Activated T-helper 1 cell treated with anti-CD3 and anti-CD28 coated beads, Interleukin-12 subunit alpha, Interleukin-12 subunit beta, Interleukin-2, Interleukin-4 antibody, amounts not matched to agents 30 ng/mL and 10 ng/mL and 1 ng/mL, durations not matched to agents 14 hours and 24 hours and 36 hours (primary cell): ENCODE data around the gene GRPEL2. TPM values are rescaled to one million over a fixed set of nuclear protein-coding genes. Genes with fewer than 3 reads are reported as not detected.

Experiments
- DNase-seq: peaks from one replicate; pipeline ENCODE4 v3.0.0; 2021; ENCODE audit warnings: low spot score
- H3K27ac Mint-ChIP-seq: one replicate; pipeline ENCODE4 v1.8.0; 2021; ENCODE audit warnings: mild to moderate bottlenecking, mixed read lengths
- H3K27me3 Mint-ChIP-seq: one replicate; pipeline ENCODE4 v1.8.0; 2022; ENCODE audit warnings: mild to moderate bottlenecking, moderate library complexity, mixed read lengths; ENCODE audit not compliant: insufficient read depth
- H3K36me3 Mint-ChIP-seq: one replicate; pipeline ENCODE4 v1.8.0; 2021; ENCODE audit warnings: low read depth, mixed read lengths
- H3K4me1 Mint-ChIP-seq: one replicate; pipeline ENCODE4 v1.8.0; 2021; ENCODE audit warnings: low read depth, mixed read lengths
- H3K4me3 Mint-ChIP-seq: one replicate; pipeline ENCODE4 v1.8.0; 2021; ENCODE audit warnings: mild to moderate bottlenecking, moderate library complexity, mixed read lengths
- H3K9me3 Mint-ChIP-seq: one replicate; pipeline ENCODE4 v1.8.0; 2021; ENCODE audit warnings: mixed read lengths
- intact Hi-C: fragments of 100-400 bp; cut with micrococcal nuclease; formaldehyde crosslinking; loops from one replicate; pipeline ENCODE4 v1.15.1; 2024
- total RNA-seq: library from RNA; stranded (reverse); gene quantifications from 2 replicates; pipeline ENCODE4 v1.2.3, GENCODE V29; 2022

GRPEL2 gene
- total RNA-seq, 1 donor from 2014 or later, result 30.4 TPM

DNA sequence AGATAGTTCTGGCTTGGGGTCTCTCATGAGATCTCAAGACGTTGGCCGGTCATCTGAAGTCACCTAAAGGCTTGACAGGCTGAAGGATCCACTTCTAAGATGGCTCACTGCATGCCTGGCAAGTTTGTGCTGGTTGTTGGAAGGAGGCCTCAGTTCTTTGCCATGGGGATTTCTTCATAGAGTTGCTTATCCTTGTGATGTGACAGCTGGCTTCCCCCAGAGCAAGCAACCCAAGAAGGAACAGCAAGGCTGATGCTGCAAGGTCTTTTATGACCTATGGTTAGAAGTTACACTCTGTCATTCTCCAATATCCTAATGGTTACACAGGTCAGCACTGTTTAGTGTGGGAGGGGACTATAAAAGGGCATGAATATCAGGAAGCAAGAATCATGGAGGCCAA lies 20.7 kb upstream of the GRPEL2 start:
- no peaks in the 10 kb centered on the region for H3K9me3 Mint-ChIP-seq
- no peak overlapping the region for H3K4me3 Mint-ChIP-seq
- H3K36me3 Mint-ChIP-seq, result no peaks in the 10 kb centered on the region
- DNase-seq, result no peak
- H3K4me1 Mint-ChIP-seq, result no peaks in the 10 kb centered on the region
- no peak overlapping the region for H3K27ac Mint-ChIP-seq
- H3K27me3 Mint-ChIP-seq, result no peaks in the 10 kb centered on the region
- intact Hi-C loops, result no loop called here

DNA sequence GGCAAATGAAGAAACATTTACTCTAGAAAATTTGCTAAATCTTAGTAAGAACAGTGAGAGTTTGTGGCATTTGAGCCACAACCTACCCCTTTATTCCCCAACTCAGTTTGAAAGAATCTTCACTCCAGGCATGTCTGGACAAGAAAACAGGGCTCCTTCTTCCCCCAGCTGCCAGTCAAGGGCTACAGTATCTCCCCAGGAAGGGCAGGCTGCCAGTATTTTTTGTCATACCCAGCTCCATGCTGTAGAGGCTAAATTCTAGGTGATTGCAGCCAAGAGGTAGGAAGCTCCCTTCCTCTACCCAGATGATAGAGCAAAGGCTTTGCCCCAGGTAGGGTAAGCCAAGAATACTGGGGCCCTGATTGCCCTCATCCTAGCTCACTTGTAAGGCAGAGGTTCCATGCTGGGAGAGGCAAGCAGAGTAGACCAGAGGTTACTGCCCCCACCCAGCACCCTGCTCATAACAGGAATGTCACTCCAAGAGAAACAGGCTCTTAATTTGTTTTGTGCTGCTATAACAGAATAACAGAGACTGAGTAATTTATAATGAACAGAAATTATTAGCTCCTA lies 20.0 kb upstream of the GRPEL2 start:
- no peaks in the 10 kb centered on the region for H3K36me3 Mint-ChIP-seq
- no peak overlapping the region for H3K4me3 Mint-ChIP-seq
- DNase-seq, result no peak
- intact Hi-C loops, result no loop called here
- no peaks in the 10 kb centered on the region for H3K27me3 Mint-ChIP-seq
- H3K9me3 Mint-ChIP-seq, result no peaks in the 10 kb centered on the region
- H3K27ac Mint-ChIP-seq, result no peak overlapping the region
- no peaks in the 10 kb centered on the region for H3K4me1 Mint-ChIP-seq

DNA sequence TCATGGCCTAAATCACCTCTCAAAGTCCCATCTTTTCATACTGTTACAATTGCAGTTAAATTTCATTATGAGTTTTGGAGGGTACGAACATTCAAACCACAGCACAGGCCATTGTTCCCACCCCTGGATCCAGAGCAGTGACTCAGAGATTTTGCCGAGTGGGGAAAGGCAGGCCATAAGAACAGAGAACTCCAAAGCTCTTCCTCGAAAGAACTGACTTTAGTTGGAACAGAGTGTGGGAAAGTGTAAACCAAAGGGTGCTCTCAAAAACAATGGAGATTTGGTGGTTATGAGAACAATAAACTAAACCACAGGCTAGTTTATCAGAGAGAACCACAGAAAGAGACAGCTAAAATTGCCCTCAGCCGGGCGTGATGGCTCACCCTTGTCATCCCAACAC lies 19.4 kb upstream of the GRPEL2 start:
- Mint-ChIP-seq H3K9me3 (no peaks in the 10 kb centered on the region), H3K4me3 (no peak overlapping the region), H3K27ac (no peak overlapping the region), H3K4me1 (no peaks in the 10 kb centered on the region), H3K36me3 (no peaks in the 10 kb centered on the region), H3K27me3 (peaks cover 2% of the 10 kb centered on the region)
- DNase-seq, result no peak
- intact Hi-C loops, result no loop called here

DNA sequence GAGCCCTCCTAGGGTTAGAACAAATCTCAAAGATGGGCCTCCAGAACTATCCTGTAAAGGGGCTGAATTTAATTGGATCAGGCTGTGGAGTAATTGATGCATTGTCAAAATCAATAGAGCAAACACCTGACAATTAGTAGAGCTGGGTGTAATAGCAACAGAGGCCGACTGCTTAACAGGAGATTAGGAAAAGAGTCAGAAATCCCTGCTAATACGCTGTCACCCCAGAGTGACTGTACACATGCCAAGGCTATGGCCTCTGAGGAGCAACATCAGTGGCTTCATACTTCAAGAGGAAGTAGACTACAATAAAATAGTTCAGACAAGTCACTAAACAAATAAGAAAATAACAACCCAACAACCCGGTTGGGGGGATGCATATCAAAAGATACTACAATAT lies 18.7 kb upstream of the GRPEL2 start:
- peaks cover 2% of the 10 kb centered on the region for H3K27me3 Mint-ChIP-seq
- no peak for DNase-seq
- H3K36me3 Mint-ChIP-seq, result no peaks in the 10 kb centered on the region
- no peak overlapping the region for H3K27ac Mint-ChIP-seq
- no peaks in the 10 kb centered on the region for H3K4me1 Mint-ChIP-seq
- no peak overlapping the region for H3K4me3 Mint-ChIP-seq
- intact Hi-C loops, result no loop called here
- no peaks in the 10 kb centered on the region for H3K9me3 Mint-ChIP-seq

DNA sequence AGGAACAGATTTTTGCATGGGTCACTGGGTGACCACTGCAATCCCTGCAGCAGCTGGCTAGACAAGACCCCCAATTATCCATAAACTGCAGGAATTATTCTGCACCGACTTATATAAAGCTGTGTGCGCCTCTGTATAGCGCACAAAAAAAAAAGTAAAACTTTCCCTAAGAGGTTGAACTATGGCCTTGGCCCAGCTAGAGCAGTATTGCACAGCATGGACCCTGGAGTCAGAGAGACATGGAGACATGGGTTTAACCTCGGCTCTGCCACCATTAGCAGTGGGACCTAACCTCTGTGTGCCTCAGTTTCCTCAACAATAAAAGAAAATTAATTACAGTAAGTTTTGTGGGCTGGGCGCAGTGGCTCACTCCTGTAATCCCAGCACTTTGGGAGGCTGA lies 17.1 kb upstream of the GRPEL2 start:
- H3K4me3 Mint-ChIP-seq, result no peak overlapping the region
- peaks cover 2% of the 10 kb centered on the region for H3K27me3 Mint-ChIP-seq
- H3K4me1 Mint-ChIP-seq, result no peaks in the 10 kb centered on the region
- no peak for DNase-seq
- no peaks in the 10 kb centered on the region for H3K36me3 Mint-ChIP-seq
- intact Hi-C loops, result no loop called here
- no peaks in the 10 kb centered on the region for H3K9me3 Mint-ChIP-seq
- no peak overlapping the region for H3K27ac Mint-ChIP-seq

DNA sequence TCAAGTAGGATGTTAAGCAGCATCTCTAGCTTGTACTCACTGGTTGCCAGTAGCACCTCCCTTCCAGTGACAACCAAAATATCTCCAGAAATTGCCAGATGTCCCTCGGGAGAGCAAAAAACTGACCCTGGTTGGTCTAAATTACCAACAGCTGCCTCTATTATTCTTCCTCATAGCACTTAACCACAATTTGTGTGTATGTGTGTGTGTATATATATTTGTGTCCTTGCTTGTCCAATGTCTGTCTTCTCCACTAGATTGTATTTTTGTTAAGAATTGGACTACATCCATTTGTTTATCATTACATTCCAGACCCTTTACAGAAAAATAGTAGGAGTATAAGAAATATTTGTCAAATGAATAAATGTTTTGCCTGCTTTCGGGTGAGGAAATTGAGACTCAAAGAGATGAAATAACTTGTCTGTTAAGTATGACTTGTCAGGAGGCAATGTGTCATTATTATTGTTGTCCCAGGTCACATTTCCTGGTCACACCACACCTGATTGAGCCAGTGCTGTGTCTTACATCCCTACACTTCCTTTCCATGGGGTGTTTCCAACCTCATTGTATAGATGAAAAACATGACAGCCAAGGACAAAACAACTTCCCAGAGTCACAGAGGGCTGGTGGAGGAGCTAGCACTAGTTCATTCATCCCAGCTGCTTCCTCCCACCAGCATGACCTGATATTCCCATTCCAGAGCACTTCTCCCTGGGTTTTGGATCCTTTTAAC lies 11.4 kb upstream of the GRPEL2 start:
- Mint-ChIP-seq H3K9me3 (no peaks in the 10 kb centered on the region), H3K4me3 (no peak overlapping the region), H3K36me3 (no peaks in the 10 kb centered on the region), H3K4me1 (no peaks in the 10 kb centered on the region), H3K27ac (no peak overlapping the region), H3K27me3 (peaks cover 20% of the 10 kb centered on the region)
- intact Hi-C loops, result no loop called here
- DNase-seq, result no peak

DNA sequence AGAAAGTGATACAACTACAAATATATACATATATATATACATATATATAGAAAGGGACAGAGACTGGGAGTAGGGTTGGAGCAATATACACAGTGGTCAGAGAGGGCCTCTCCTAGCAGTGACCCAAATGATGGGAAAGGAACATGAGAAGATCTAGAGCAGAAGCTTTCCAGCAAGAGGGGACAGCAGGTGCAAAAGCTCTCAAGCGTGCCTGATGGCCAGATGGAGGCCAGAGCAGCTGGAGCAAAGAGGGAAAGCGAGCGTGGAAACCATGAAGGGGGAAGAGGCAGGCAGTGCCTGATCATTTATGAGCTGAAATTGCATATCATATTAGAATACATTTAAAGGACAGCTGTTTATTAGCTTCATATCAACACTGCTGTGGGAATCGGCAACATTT lies 7.6 kb upstream of the GRPEL2 start:
- intact Hi-C loops, result no loop called here

DNA sequence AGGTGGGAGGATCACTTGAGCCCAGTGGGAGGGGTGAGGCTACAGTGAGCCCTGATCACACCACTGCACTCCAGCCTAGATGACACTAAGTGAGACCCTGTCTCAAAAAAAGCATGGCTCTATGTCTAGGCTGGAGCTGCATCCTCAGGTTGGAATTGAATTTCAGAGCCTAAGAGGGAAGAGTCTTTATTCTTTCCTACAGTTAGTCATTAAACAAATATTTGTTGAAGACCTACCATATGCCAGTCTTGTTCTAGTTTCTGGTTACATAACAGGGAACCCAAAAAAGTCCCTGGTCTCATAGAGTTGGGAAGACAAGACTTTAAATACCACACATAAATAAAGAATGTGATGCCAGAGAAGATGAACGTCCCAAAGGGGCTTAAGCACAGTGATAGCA lies 6.9 kb upstream of the GRPEL2 start:
- Mint-ChIP-seq H3K4me3 (no peak overlapping the region), H3K36me3 (no peaks in the 10 kb centered on the region), H3K27me3 (peaks cover 18% of the 10 kb centered on the region), H3K4me1 (no peaks in the 10 kb centered on the region), H3K27ac (peak overlapping the region; percentile 11), H3K9me3 (no peaks in the 10 kb centered on the region)
- intact Hi-C loops, result no loop called here
- no peak for DNase-seq

More for the DNA sequence above, 7.6 kb upstream of the GRPEL2 start:
- Mint-ChIP-seq H3K4me3 (no peak overlapping the region), H3K36me3 (no peaks in the 10 kb centered on the region), H3K27me3 (peaks cover 18% of the 10 kb centered on the region), H3K9me3 (no peaks in the 10 kb centered on the region), H3K4me1 (no peaks in the 10 kb centered on the region), H3K27ac (no peak overlapping the region)
- DNase-seq, result no peak

DNA sequence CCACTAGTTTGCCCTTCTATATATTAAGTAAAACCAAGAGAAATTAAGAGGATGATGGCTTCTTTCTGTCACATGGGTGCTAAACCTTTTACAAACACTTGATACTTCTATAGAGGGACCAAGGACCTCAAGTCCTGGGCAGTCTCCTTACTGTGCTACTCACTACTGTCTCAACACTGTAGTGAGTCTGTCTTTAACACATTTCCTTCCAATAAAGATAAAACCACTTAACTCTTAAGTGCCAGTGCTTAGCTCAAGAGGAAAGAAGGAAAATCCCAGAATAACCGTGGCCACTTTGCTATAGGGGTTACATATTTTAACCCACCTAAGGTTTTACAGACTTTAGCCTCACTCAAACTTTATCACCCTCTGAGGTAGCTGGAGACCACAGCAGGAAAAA lies 4.4 kb upstream of the GRPEL2 start:
- Mint-ChIP-seq H3K27ac (no peak overlapping the region), H3K27me3 (peaks cover 16% of the 10 kb centered on the region), H3K9me3 (no peaks in the 10 kb centered on the region), H3K4me1 (peaks cover 13% of the 10 kb centered on the region), H3K4me3 (no peak overlapping the region), H3K36me3 (peaks cover 4% of the 10 kb centered on the region)
- DNase-seq, result no peak
- intact Hi-C loops, result loop anchor here (10.0 kb wide), 3 partner anchors 516 to 1156 kb away; partner anchors contain the start of gene ADRB2

DNA sequence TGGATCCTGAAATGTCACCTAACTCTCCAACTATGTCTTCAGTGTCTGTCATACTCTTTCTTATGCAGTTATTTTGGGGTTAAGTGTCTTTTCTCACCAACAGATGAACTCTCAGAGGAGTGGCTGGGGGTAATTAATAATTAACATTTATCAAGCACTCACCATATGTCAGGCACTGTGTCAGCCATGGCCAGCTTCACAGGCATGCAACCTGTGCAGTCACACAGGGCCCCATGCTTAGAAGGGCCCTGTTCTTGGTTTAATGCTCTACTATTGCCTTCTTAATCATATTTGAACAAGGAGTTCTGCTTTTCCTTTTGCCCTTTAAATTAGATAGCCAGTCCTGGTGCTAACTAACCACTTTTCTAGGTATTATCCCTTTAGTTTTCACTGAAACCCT lies 3.4 kb upstream of the GRPEL2 start:
- no peak for DNase-seq
- peaks cover 4% of the 10 kb centered on the region for H3K36me3 Mint-ChIP-seq
- intact Hi-C loops, result loop anchor here (10.0 kb wide), 3 partner anchors 517 to 1157 kb away; partner anchors contain the start of gene ADRB2
- no peaks in the 10 kb centered on the region for H3K9me3 Mint-ChIP-seq
- peaks cover 13% of the 10 kb centered on the region for H3K4me1 Mint-ChIP-seq
- H3K27me3 Mint-ChIP-seq, result peaks cover 11% of the 10 kb centered on the region
- H3K27ac Mint-ChIP-seq, result no peak overlapping the region
- H3K4me3 Mint-ChIP-seq, result no peak overlapping the region

DNA sequence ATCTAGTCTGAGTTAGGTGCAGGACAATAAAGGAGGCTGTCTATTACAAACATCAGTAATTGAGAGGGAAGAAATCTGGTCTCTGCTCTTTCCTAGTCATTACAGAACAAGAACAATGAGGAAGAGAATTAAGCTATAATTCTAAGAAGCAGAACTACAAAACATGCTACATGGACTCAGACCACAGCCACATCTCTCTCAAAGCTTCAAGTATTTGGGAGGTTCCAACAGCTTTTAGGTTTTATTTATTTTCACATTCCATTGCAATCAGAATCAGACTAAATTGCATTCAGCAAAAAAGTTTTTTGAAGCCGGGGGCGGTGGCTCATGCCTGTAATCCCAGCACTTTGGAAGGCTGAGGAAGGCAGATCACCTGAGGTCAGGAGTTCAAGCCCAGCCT lies 1.1 kb upstream of the GRPEL2 start:
- intact Hi-C loops, result loop anchor here (2.0 to 10.0 kb wide), 7 partner anchors 23 to 1159 kb away; partner anchors contain the start of genes ADRB2, CD74, HMGXB3 and PPARGC1B
- Mint-ChIP-seq H3K36me3 (peaks cover 10% of the 10 kb centered on the region), H3K4me1 (peaks cover 34% of the 10 kb centered on the region), H3K27me3 (no peaks in the 10 kb centered on the region), H3K9me3 (no peaks in the 10 kb centered on the region), H3K4me3 (peak overlapping the region; percentile 50), H3K27ac (peak overlapping the region; percentile 30)
- no peak for DNase-seq

DNA sequence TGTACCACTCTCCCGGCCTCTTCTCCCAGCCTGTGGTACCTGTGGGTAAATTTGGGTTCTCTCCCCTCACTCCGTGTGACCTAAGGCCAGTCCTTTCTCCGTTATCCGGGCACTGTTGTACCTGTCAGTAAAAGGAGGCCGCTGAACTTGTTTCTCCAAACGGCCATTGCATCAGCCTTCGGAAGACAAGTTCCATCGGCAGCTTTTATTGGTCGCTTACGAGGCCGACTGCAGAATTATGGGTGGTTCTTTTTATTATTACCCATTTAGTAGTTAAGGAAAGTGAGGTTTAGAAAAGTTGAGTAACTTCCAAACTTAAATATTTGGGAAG lies 558 bp downstream of the GRPEL2 start:
- Mint-ChIP-seq H3K4me3 (peak overlapping the region; percentile 95), H3K4me1 (peaks cover 48% of the 10 kb centered on the region), H3K36me3 (peaks cover 26% of the 10 kb centered on the region), H3K27ac (peak overlapping the region; percentile 94), H3K27me3 (no peaks in the 10 kb centered on the region), H3K9me3 (no peaks in the 10 kb centered on the region)
- DNase-seq, result no peak
- intact Hi-C loops, result loop anchor here (1.0 to 10.0 kb wide), 12 partner anchors 11 to 1161 kb away; partner anchors contain the start of genes ADRB2, CD74, CSNK1A1 and FBXO38

DNA sequence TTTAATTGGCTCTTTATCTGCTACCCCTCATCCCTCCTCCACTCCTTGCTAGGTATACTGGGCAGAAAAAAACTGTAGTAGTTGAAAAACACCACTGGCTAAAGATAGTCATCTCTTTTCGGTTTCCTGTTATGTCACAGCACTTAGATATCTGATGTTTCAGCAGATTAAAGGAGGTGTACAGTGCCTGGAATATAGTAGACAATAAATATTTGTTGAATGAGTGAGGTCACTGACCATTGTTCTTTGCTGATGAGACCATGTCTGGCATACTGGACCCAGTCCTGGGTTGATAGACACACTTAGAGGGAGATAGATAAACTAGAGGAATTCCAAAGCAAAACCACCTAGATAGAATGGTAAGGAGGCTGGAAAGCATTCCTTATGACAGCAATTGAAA lies 3.2 kb downstream of the GRPEL2 start:
- Mint-ChIP-seq H3K4me1 (peaks cover 68% of the 10 kb centered on the region), H3K27me3 (no peaks in the 10 kb centered on the region), H3K4me3 (peak overlapping the region; percentile 95), H3K9me3 (no peaks in the 10 kb centered on the region), H3K36me3 (peaks cover 46% of the 10 kb centered on the region), H3K27ac (peak overlapping the region; percentile 88)
- no peak for DNase-seq
- intact Hi-C loops, result loop anchor here (5.0 to 10.0 kb wide), 4 partner anchors 524 to 1164 kb away; partner anchors contain the start of genes ADRB2 and TCOF1
